Neural crest cell (in vitro differentiated cells): ENCODE results near the gene MACROH2A1. TPM values are rescaled to one million over a fixed set of nuclear protein-coding genes. Genes with fewer than 3 reads are reported as not detected.

Source experiments
- DNase-seq: peaks from one replicate; pipeline ENCODE4 v3.0.0; 2021; ENCODE audit warnings: low read depth, mixed read lengths, low spot score
- H3K27ac Mint-ChIP-seq: one replicate; pipeline ENCODE4 v1.8.0; 2021; ENCODE audit warnings: mild to moderate bottlenecking, mixed read lengths; ENCODE audit not compliant: unreplicated experiment
- H3K27me3 Mint-ChIP-seq: 2 replicates; pipeline ENCODE4 v1.8.0; 2021; ENCODE audit warnings: low read depth, mild to moderate bottlenecking, mixed read lengths
- H3K36me3 Mint-ChIP-seq: 2 replicates; pipeline ENCODE4 v1.8.0; 2021; ENCODE audit warnings: low read depth, mild to moderate bottlenecking, mixed read lengths
- H3K4me1 Mint-ChIP-seq: 2 replicates; pipeline ENCODE4 v1.8.0; 2021; ENCODE audit warnings: mixed read lengths
- H3K4me3 Mint-ChIP-seq: one replicate; pipeline ENCODE4 v1.8.0; 2021; ENCODE audit warnings: mild to moderate bottlenecking, mixed read lengths
- H3K9me3 Mint-ChIP-seq: 2 replicates; pipeline ENCODE4 v1.8.0; 2021; ENCODE audit warnings: mixed read lengths
- total RNA-seq: library from RNA; stranded (reverse); gene quantifications from 2 replicates; pipeline ENCODE4 v1.2.1, GENCODE V29; 2021
- TF ChIP-seq, protein P1 (sequence below): fragments of 200-600 bp; sonication (generic); conservative IDR thresholded peaks from 2 replicates; pipeline ENCODE4 v1.5.0; 2021; ENCODE audit warnings: antibody characterized with exemption, mild to moderate bottlenecking

MACROH2A1 gene
- total RNA-seq, 1 donor from 2014 or later, result 339 TPM

GRCh38 chr5:135395451-135395850, 3.6 kb downstream of the MACROH2A1 start:
- H3K4me3 Mint-ChIP-seq, result peak overlapping the region; percentile 8
- H3K27ac Mint-ChIP-seq, result no peak overlapping the region
- TF ChIP-seq, protein P1, sequence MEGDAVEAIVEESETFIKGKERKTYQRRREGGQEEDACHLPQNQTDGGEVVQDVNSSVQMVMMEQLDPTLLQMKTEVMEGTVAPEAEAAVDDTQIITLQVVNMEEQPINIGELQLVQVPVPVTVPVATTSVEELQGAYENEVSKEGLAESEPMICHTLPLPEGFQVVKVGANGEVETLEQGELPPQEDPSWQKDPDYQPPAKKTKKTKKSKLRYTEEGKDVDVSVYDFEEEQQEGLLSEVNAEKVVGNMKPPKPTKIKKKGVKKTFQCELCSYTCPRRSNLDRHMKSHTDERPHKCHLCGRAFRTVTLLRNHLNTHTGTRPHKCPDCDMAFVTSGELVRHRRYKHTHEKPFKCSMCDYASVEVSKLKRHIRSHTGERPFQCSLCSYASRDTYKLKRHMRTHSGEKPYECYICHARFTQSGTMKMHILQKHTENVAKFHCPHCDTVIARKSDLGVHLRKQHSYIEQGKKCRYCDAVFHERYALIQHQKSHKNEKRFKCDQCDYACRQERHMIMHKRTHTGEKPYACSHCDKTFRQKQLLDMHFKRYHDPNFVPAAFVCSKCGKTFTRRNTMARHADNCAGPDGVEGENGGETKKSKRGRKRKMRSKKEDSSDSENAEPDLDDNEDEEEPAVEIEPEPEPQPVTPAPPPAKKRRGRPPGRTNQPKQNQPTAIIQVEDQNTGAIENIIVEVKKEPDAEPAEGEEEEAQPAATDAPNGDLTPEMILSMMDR, result no peak
- H3K4me1 Mint-ChIP-seq, result peaks cover 62% of the 10 kb centered on the region
- H3K27me3 Mint-ChIP-seq, result peaks cover 10% of the 10 kb centered on the region
- no peak for DNase-seq
- no peaks in the 10 kb centered on the region for H3K9me3 Mint-ChIP-seq
- no peaks in the 10 kb centered on the region for H3K36me3 Mint-ChIP-seq

DNA sequence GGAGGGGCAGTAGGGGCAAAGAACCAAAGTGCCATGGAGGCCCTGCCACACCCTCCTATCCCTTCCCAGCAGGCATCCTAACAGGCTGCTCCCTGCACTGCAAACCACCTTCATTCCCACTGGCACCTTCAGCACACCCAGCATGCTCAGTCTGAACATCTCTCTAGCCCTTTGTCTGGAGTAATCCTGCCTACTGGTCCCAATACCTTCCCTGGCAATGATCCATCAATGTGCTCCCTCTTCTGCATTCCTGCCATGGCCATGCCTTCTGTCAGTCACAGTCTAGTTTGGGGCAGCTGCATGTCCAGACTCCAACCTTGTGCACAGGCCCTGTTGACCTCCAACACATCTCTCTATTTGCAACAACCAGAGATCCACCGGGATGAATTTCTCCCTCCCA, 4.9 kb downstream of the MACROH2A1 start:
- Mint-ChIP-seq H3K27me3 (no peaks in the 10 kb centered on the region), H3K4me3 (no peak overlapping the region), H3K4me1 (peaks cover 50% of the 10 kb centered on the region), H3K9me3 (no peaks in the 10 kb centered on the region), H3K27ac (no peak overlapping the region), H3K36me3 (no peaks in the 10 kb centered on the region)
- DNase-seq, result no peak
- TF ChIP-seq, protein P1, result no peak

GRCh38 chr5:135393691-135394090, 5.3 kb downstream of the MACROH2A1 start:
- H3K4me3 Mint-ChIP-seq, result no peak overlapping the region
- DNase-seq, result no peak
- TF ChIP-seq, protein P1, result no peak
- no peaks in the 10 kb centered on the region for H3K27me3 Mint-ChIP-seq
- no peaks in the 10 kb centered on the region for H3K9me3 Mint-ChIP-seq
- H3K4me1 Mint-ChIP-seq, result peaks cover 50% of the 10 kb centered on the region
- no peak overlapping the region for H3K27ac Mint-ChIP-seq
- no peaks in the 10 kb centered on the region for H3K36me3 Mint-ChIP-seq

- H3K27me3 Mint-ChIP-seq, result no peaks in the 10 kb centered on the region
- TF ChIP-seq, protein P1, result no peak
- H3K4me3 Mint-ChIP-seq, result no peak overlapping the region
- DNase-seq, result no peak
- no peaks in the 10 kb centered on the region for H3K36me3 Mint-ChIP-seq
- no peak overlapping the region for H3K27ac Mint-ChIP-seq
- no peaks in the 10 kb centered on the region for H3K9me3 Mint-ChIP-seq
- peaks cover 50% of the 10 kb centered on the region for H3K4me1 Mint-ChIP-seq
Measured at GRCh38 chr5:135393229-135393628, 5.8 kb downstream of the MACROH2A1 start.

- Mint-ChIP-seq H3K4me1 (peaks cover 41% of the 10 kb centered on the region), H3K27ac (peak overlapping the region; percentile 32), H3K27me3 (no peaks in the 10 kb centered on the region), H3K4me3 (no peak overlapping the region), H3K36me3 (no peaks in the 10 kb centered on the region), H3K9me3 (no peaks in the 10 kb centered on the region)
- no peak for DNase-seq
- TF ChIP-seq, protein P1, result no peak
Measured at GRCh38 chr5:135392256-135392655, 6.8 kb downstream of the MACROH2A1 start.

GRCh38 chr5:135391869-135392255, 7.2 kb downstream of the MACROH2A1 start:
- DNase-seq, result no peak
- no peaks in the 10 kb centered on the region for H3K9me3 Mint-ChIP-seq
- H3K4me3 Mint-ChIP-seq, result no peak overlapping the region
- peaks cover under 1% of the 10 kb centered on the region for H3K36me3 Mint-ChIP-seq
- peaks cover 37% of the 10 kb centered on the region for H3K4me1 Mint-ChIP-seq
- H3K27me3 Mint-ChIP-seq, result no peaks in the 10 kb centered on the region
- peak overlapping the region; percentile 32 for H3K27ac Mint-ChIP-seq
- TF ChIP-seq, protein P1, result no peak
